Cortex of kidney (tissue), 1 donor: ENCODE results near the gene TET2.

Source experiments
- DNase-seq: peaks from one replicate; lab custom pipeline; 2025; lab: John Stamatoyannopoulos, UW

Gene TET2

GRCh38 chr4:105234582-105234981, 87.9 kb downstream of the TET2 start:
- no peak for DNase-seq

- DNase-seq, result no peak
These were observed 89.7 kb downstream of the TET2 start for GRCh38 chr4:105236202-105236915.

DNA sequence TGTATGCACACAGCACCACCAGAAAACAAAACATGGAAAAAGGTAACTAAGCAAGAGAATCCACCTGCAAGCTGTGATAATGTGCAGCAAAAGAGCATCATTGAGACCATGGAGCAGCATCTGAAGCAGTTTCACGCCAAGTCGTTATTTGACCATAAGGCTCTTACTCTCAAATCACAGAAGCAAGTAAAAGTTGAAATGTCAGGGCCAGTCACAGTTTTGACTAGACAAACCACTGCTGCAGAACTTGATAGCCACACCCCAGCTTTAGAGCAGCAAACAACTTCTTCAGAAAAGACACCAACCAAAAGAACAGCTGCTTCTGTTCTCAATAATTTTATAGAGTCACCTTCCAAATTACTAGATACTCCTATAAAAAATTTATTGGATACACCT, 90.2 kb downstream of the TET2 start:
- DNase-seq, result no peak

DNA sequence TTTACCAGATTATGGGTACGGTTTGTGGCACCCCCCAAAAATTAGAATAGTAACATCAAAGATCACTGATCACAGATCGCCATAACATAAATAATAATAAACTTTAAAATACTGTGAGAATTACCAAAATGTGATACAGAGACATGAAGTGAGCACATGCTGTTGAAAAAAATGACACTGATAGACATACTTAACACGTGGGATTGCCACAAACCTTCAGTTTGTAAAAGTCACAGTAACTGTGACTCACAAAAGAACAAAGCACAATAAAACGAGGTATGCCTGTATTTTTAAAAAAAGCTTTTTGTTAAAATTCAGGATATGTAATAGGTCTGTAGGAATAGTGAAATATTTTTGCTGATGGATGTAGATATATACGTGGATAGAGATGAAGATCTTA, 93.4 kb downstream of the TET2 start:
- DNase-seq, result no peak

GRCh38 chr4:105241451-105241850, 94.8 kb downstream of the TET2 start:
- DNase-seq, result no peak

DNA sequence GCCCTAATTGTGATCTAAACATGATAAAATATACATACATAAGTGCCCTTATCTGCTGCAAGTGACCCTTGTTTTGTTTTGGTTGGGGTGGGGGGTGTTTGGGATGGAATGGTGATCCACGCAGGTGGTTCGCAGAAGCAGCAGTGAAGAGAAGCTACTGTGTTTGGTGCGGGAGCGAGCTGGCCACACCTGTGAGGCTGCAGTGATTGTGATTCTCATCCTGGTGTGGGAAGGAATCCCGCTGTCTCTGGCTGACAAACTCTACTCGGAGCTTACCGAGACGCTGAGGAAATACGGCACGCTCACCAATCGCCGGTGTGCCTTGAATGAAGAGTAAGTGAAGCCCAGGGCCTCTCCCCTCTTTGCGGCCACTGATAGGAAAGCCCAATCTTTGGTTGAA, 96.8 kb downstream of the TET2 start:
- no peak for DNase-seq

GRCh38 chr4:105246712-105247111, 100.0 kb downstream of the TET2 start:
- DNase-seq, result no peak

GRCh38 chr4:105248613-105249012, 101.9 kb downstream of the TET2 start:
- no peak for DNase-seq

DNA sequence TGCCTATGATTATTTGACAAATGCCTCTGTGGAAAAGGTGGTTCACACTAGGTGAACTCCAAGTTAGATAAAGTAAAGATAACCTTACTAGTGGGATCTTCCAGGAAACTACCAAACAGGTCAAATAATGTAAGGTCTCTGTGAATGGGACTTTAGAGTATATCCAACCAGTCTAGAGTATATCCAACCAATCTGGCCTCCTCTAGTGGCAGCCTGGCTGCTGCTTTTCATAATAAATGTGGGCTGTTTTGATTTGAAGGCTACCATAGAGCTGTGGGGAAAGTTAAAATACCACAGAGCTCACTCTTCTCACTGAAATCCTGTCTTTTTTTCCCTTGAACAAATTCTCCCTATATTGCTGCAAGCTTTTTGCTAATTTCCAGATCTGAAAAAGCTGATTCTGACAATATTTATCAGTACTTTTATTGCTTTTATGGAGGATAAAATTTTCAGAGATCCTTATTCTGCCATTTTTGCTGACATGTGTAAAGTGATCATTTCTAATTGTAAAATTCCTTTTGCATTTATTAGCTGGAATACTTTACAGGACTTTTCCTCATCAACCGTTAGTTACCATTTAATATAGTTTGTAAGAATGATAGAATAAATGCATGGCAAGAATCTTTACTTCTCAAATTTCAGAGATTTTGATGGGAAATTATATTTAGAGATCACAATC, 111.3 kb downstream of the TET2 start:
- DNase-seq, result no peak

GRCh38 chr4:105265689-105266088, 119.0 kb downstream of the TET2 start:
- DNase-seq, result no peak

- no peak for DNase-seq
These were observed 120.6 kb downstream of the TET2 start for GRCh38 chr4:105267280-105267679.

DNA sequence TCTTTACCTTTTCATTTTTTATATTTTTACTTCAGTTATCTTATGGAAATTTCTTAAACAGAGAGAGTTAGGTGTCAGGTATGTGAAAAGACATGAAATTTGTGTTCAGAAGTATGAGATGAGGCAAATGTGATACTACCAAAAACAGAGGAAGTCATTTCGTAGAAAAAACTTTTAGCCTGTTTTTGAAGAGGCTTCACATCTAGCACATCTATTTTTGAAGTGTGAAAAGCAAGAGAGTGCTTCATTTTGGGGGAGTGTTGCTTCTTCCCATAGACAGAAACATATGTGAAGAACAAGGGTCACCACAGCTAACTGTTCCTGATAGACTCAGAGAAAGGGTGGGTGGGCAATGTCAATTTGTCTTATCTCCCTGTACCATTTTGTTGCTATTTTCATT, 125.3 kb downstream of the TET2 start:
- DNase-seq, result no peak

GRCh38 chr4:105273230-105273629, 126.6 kb downstream of the TET2 start:
- no peak for DNase-seq

DNA sequence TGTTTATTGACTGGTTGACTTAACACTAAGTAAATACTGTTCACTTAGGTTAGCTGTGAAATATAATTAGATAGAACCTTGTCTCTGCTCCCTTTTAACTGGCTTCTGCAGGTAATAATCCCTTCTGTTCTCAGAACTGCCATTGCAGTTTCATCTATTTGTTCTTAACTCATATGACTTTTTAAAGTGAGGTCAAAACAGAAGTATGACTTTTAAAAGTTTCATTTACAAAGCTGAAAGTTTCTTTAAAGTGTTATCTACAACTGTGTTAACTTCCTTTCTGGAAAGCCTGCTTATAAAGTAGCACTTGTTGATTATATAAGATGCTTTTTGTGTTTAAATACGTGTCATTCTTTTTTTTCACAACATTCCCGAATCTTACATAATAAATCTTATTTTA, 127.4 kb downstream of the TET2 start:
- DNase-seq, result no peak

DNA sequence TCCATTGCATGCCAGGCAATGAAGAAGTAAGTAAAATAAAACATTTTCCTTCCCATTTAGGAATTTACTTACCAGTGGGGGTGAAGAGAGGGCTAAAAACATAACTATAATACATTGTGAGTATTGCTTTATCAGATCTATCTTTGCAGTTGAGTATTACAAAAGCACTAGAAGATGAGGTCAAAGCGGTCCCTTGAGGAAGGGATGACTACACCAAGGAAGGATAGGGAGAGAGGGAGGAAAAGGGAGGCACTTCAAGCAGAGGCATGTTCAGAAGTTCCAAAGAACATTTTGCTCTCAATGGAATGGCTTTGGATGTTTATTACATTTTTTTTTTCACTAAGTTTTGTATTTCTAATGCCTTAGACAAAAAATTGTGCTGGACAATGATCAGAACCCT, 127.8 kb downstream of the TET2 start:
- DNase-seq, result no peak

- no peak for DNase-seq
These were observed 129.9 kb downstream of the TET2 start for GRCh38 chr4:105276361-105277104.

GRCh38 chr4:105277702-105278101, 131.0 kb downstream of the TET2 start:
- DNase-seq, result no peak

DNA sequence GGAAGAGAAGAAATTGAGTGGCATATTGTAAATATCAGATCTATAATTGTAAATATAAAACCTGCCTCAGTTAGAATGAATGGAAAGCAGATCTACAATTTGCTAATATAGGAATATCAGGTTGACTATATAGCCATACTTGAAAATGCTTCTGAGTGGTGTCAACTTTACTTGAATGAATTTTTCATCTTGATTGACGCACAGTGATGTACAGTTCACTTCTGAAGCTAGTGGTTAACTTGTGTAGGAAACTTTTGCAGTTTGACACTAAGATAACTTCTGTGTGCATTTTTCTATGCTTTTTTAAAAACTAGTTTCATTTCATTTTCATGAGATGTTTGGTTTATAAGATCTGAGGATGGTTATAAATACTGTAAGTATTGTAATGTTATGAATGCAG, 132.6 kb downstream of the TET2 start:
- DNase-seq, result no peak

- no peak for DNase-seq
These were observed 133.9 kb downstream of the TET2 start for GRCh38 chr4:105280338-105281123.

- no peak for DNase-seq
These were observed 134.4 kb downstream of the TET2 start for GRCh38 chr4:105281124-105281415.

DNA sequence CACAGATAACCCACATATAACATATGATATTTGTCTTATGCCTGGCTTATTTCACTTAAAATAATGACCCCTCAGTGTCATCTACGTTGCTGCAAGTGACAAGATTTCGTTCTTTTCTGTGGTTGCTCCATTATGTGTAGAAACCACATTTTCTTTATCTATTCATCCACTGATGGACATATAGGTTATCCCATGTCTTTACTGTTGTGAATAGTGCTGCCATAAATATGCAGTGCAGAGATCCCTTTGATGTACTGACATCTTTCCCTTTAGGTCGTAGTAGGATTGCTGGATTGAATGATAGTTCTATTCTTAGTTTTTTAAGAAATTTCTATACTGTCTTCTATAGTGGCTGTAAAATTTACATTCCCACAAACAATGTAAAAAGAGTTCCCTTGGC, 135.8 kb downstream of the TET2 start:
- DNase-seq, result no peak

DNA sequence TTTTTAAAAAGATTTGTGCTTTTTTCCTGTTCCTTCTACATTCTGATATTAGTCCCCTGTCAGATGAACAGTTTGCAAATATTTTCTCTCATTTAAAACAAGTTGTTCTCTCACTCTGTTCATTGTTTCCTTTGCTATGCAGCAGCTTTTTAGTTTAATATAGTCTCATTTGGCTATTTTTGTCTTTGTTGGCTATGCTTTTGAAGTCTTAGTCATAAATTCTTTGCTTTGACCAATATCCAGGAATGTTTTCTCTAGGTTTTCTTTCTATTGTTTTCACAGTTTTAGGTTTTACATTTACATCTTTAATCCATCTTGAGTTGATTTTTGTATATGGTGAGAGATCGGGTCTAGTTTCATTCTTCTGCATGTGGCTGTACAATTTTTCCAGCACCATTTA, 136.8 kb downstream of the TET2 start:
- no peak for DNase-seq

DNA sequence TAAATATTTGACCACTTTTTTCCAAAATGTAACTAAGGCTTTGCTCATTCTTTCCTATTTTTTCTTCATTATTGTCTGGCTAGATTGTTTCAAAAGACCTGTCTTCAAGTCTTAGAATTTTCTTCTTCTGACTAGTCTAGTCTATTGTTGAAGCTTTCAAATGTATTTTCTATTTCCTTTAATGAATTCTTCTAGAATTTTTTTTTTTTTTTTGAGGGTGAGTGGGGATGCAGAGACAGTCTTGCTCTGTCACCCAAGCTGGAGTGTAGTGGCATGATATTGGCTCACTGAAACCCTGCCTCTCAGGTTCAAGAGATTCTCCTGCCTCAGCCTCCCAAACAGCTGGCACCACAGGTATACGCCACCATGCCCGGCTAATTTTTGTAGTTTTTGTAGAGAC, 141.4 kb downstream of the TET2 start:
- no peak for DNase-seq
